C4-2B (cell line): Measurements from ENCODE around the gene ANKRD33B.

Experiments
- ZFX ChIP-seq: fragments of 450-650 bp; IDR thresholded peaks from 2 replicates; pipeline ENCODE4 v1.6.1; 2017
- TF ChIP-seq, protein P1 (sequence below): fragments of 450-650 bp; conservative IDR thresholded peaks from 2 replicates; pipeline ENCODE4 v1.5.1; 2017; ENCODE audit warnings: mild to moderate bottlenecking

- TF ChIP-seq, protein P1, sequence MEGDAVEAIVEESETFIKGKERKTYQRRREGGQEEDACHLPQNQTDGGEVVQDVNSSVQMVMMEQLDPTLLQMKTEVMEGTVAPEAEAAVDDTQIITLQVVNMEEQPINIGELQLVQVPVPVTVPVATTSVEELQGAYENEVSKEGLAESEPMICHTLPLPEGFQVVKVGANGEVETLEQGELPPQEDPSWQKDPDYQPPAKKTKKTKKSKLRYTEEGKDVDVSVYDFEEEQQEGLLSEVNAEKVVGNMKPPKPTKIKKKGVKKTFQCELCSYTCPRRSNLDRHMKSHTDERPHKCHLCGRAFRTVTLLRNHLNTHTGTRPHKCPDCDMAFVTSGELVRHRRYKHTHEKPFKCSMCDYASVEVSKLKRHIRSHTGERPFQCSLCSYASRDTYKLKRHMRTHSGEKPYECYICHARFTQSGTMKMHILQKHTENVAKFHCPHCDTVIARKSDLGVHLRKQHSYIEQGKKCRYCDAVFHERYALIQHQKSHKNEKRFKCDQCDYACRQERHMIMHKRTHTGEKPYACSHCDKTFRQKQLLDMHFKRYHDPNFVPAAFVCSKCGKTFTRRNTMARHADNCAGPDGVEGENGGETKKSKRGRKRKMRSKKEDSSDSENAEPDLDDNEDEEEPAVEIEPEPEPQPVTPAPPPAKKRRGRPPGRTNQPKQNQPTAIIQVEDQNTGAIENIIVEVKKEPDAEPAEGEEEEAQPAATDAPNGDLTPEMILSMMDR: no peak
- no peak for TF ChIP-seq ZFX
Measured at GRCh38 chr5:10639846-10640368, 76.0 kb downstream of the ANKRD33B start.
